Liver (tissue), 9 donors: ENCODE measurements around the gene SUPT16H. TPM values are rescaled to one million over a fixed set of nuclear protein-coding genes. Genes with fewer than 3 reads are reported as not detected.
A peak's percentile ranks its signal among the peaks of the same experiment; 100 is the strongest.
"Not testable (repeated sequence)": the region's sequence is repeated elsewhere in the genome, so short reads cannot be mapped to it uniquely, and the experiment has no call there.

Source experiments
- DNase-seq: peaks from one replicate; pipeline ENCODE4 v3.0.0-alpha.2; 2017; ENCODE audit warnings: low spot score
- H3K27ac ChIP-seq, 2 donors: one replicate each; pipeline ENCODE4 v1.7.0; 2013; ENCODE audit warnings: inconsistent platforms in 2 of 2, low read length in 2 of 2, control low read depth in 1 of 2, low read depth in 1 of 2, mild to moderate bottlenecking in 1 of 2
- H3K27me3 ChIP-seq, 4 donors: one replicate each; pipeline versions ENCODE4 v1.6.1 to v1.7.0; 2013; ENCODE audit warnings: low read length in 3 of 4, inconsistent platforms in 1 of 4, mild to moderate bottlenecking in 1 of 4, moderate library complexity in 1 of 4; ENCODE audit not compliant: control insufficient read depth in 4 of 4, insufficient read depth in 4 of 4
- H3K36me3 ChIP-seq, 4 donors: one replicate each; pipeline versions ENCODE4 v1.6.1 to v1.7.0; 2013; ENCODE audit warnings: low read length in 3 of 4, mild to moderate bottlenecking in 3 of 4, low read depth in 1 of 4, moderate library complexity in 1 of 4; ENCODE audit not compliant: control insufficient read depth in 4 of 4, insufficient read depth in 3 of 4
- H3K4me1 ChIP-seq, 4 donors: one replicate each; pipeline versions ENCODE4 v1.6.1 to v1.7.0; 2013; ENCODE audit warnings: low read length in 3 of 4, mild to moderate bottlenecking in 3 of 4, moderate library complexity in 1 of 4; ENCODE audit not compliant: control insufficient read depth in 4 of 4, insufficient read depth in 4 of 4
- H3K4me3 ChIP-seq, 3 donors: one replicate each; pipeline versions ENCODE4 v1.6.1 to v1.7.0; 2013; ENCODE audit warnings: low read length in 3 of 3, control low read depth in 1 of 3, low read depth in 1 of 3, mild to moderate bottlenecking in 1 of 3
- H3K9ac ChIP-seq, 2 donors: one replicate each; pipeline ENCODE4 v1.7.0; 2013; ENCODE audit warnings: low read length in 2 of 2, mild to moderate bottlenecking in 2 of 2, moderate library complexity in 2 of 2, control low read depth in 1 of 2, low read depth in 1 of 2
- H3K9me3 ChIP-seq, 4 donors: one replicate each; pipeline versions ENCODE4 v1.6.1 to v1.7.0; 2013; ENCODE audit warnings: low read length in 3 of 4; ENCODE audit not compliant: control insufficient read depth in 4 of 4
- ATF3 ChIP-seq: IDR thresholded peaks from 2 replicates; pipeline ENCODE4 v1.6.1; 2016; ENCODE audit warnings: antibody characterized with exemption
- CTCF ChIP-seq: fragments of 150-350 bp; IDR thresholded peaks from 2 replicates; pipeline ENCODE4 v1.5.1; 2017; ENCODE audit warnings: improper control_type of control experiment, low read depth, low read length; ENCODE audit not compliant: missing input control
- EGR1 ChIP-seq, 2 donors: IDR thresholded peaks; 2 replicates each; pipeline ENCODE4 v1.6.1; 2016 to 2018; ENCODE audit warnings: antibody characterized with exemption in 2 of 2, low read depth in 2 of 2
- FOXA1 ChIP-seq: IDR thresholded peaks from 2 replicates; pipeline ENCODE4 v1.6.1; 2016; ENCODE audit warnings: antibody characterized with exemption
- FOXA2 ChIP-seq: IDR thresholded peaks from 2 replicates; pipeline ENCODE4 v1.6.1; 2016; ENCODE audit warnings: antibody characterized with exemption
- GABPA ChIP-seq, 2 donors: IDR thresholded peaks in 1 of 2; conservative IDR thresholded peaks in 1 of 2; 2 replicates each; pipeline ENCODE4 v1.6.1; 2016; ENCODE audit warnings: antibody characterized with exemption in 2 of 2, mild to moderate bottlenecking in 1 of 2, moderate library complexity in 1 of 2
- HNF4A ChIP-seq, 2 donors: conservative IDR thresholded peaks; 2 replicates each; pipeline ENCODE4 v1.6.1; 2016; ENCODE audit warnings: antibody characterized with exemption in 2 of 2, mild to moderate bottlenecking in 2 of 2
- HNF4G ChIP-seq: IDR thresholded peaks from 2 replicates; pipeline ENCODE4 v1.6.1; 2016; ENCODE audit warnings: antibody characterized with exemption
- JUND ChIP-seq, 2 donors: IDR thresholded peaks; 2 replicates each; pipeline ENCODE4 v1.6.1; 2016; ENCODE audit warnings: antibody characterized with exemption in 2 of 2
- MAX ChIP-seq: IDR thresholded peaks from 2 replicates; pipeline ENCODE4 v1.6.1; 2016; ENCODE audit warnings: antibody characterized with exemption
- NR2F2 ChIP-seq: IDR thresholded peaks from 2 replicates; pipeline ENCODE4 v1.6.1; 2016; ENCODE audit warnings: antibody characterized with exemption
- RAD21 ChIP-seq, 2 donors: IDR thresholded peaks; 2 replicates each; pipeline ENCODE4 v1.6.1; 2016; ENCODE audit warnings: antibody characterized with exemption in 2 of 2, mild to moderate bottlenecking in 2 of 2
- REST ChIP-seq: IDR thresholded peaks from 2 replicates; pipeline ENCODE4 v1.6.1; 2016; ENCODE audit warnings: antibody characterized with exemption, mild to moderate bottlenecking
- RXRA ChIP-seq, 2 donors: IDR thresholded peaks; 2 replicates each; pipeline ENCODE4 v1.6.1; 2017 to 2018; ENCODE audit warnings: antibody characterized with exemption in 2 of 2, mild to moderate bottlenecking in 1 of 2
- SP1 ChIP-seq: IDR thresholded peaks from 2 replicates; pipeline ENCODE4 v1.6.1; 2018; ENCODE audit warnings: antibody characterized with exemption, mild to moderate bottlenecking
- TAF1 ChIP-seq: conservative IDR thresholded peaks from 2 replicates; pipeline ENCODE4 v1.6.1; 2016; ENCODE audit warnings: antibody characterized with exemption, mild to moderate bottlenecking
- YY1 ChIP-seq: IDR thresholded peaks from 2 replicates; pipeline ENCODE4 v1.6.1; 2016; ENCODE audit warnings: antibody characterized with exemption, mild to moderate bottlenecking
- ZBTB33 ChIP-seq: IDR thresholded peaks from 2 replicates; pipeline ENCODE4 v1.6.1; 2016; ENCODE audit warnings: antibody characterized with exemption
- WGBS: extraction: QIAGEN DNeasy Blood & Tissue Kit; methylation state at CpG from one replicate; pipeline ENCODE4 v1.1.7; 2013; 5-methylcytosine and 5-hydroxymethylcytosine counted together
- polyA plus RNA-seq, 2 donors: library from polyadenylated mRNA; stranded (reverse) in 1 of 2; unstranded in 1 of 2; fragments of 200-250 nt in 1 of 2; fragments of >200 nt in 1 of 2; fragmentation: Nextera tagmentation in 1 of 2; extraction: Ambion mirVana in 1 of 2; gene quantifications; one replicate each; pipeline versions ENCODE4 v1.2.1 to v1.2.3, GENCODE V29; 2013 to 2015
- total RNA-seq, 2 donors: library from RNA; depleted of rRNA; stranded (reverse); fragments of >200 nt; gene quantifications; one replicate each; pipeline ENCODE4 v1.2.3, GENCODE V29; 2014
- donor health status: healthy.
- donor health status: healthy.
- donor health status: healthy.
- donor health status: healthy.
- donor health status: healthy.

SUPT16H gene
- total and polyA plus RNA-seq, 4 donors = 18.6 to 51.6 (median 23.9) TPM

- Histone ChIP-seq H3K4me1 (peaks cover 0 to 11% (median 7%) of the 10 kb centered on the region in 4 donors), H3K27ac (peak overlapping the region; percentile 87 to 99), H3K27me3 (no peaks in the 10 kb centered on the region), H3K9me3 (no peaks in the 10 kb centered on the region), H3K4me3 (peak overlapping the region; percentile 46 to 75 (median 71)), H3K9ac (peak overlapping the region in 1 of 2 donors; percentile 97), H3K36me3 (no peaks in the 10 kb centered on the region)
- no peak for DNase-seq
- TF ChIP-seq MAX = no peak
- TF ChIP-seq GABPA (IDR thresholded peaks at IDR 0.05 in 1 of 2, conservative IDR thresholded peaks at IDR 0.05 in 1 of 2) = no peak
- no peak for TF ChIP-seq RAD21 (IDR thresholded peaks at IDR 0.05)
- TF ChIP-seq SP1 = peak; percentile 80
- no peak for TF ChIP-seq ZBTB33
- TF ChIP-seq REST = peak; percentile 44
- TF ChIP-seq EGR1 (IDR thresholded peaks at IDR 0.05; ENCODE audit: low read depth in 2 of 2) = no peak
- TF ChIP-seq HNF4A (conservative IDR thresholded peaks at IDR 0.05) = peak; percentile 44
- peak; percentile 86 to 88 for TF ChIP-seq RXRA (IDR thresholded peaks at IDR 0.05)
- TF ChIP-seq FOXA2 = peak; percentile 52
- no peak for TF ChIP-seq JUND (IDR thresholded peaks at IDR 0.05)
- TF ChIP-seq CTCF = no peak
- no peak for TF ChIP-seq HNF4G
- TF ChIP-seq FOXA1 = no peak
Measured at GRCh38 chr14:21308132-21308478, 75.7 kb downstream of the SUPT16H start.

DNA sequence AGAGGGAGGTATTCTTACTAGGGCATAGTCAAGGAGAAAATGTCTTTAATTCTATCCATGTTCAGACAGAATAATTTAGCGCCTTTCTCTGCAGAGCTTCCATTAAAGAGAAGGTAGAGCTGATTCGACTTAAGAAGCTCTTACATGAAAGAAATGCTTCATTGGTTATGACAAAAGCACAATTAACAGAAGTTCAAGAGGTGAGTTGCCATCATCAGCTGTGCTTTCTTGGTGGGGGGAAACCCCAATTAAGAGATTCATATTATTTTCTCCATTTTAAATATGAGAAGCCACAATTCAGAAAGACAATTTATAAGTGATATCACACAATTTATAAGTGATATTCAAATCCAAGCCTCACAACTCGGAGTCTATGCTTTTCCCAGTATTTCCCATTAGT lies 76.2 kb downstream of the SUPT16H start:
- H3K27me3 ChIP-seq = no peaks in the 10 kb centered on the region
- TF ChIP-seq SP1 (no peak), FOXA1 (no peak), HNF4G (no peak), ATF3 (no peak), MAX (no peak), EGR1 (IDR thresholded peaks at IDR 0.05; ENCODE audit: low read depth in 2 of 2) (no peak), TAF1 (no peak), GABPA (IDR thresholded peaks at IDR 0.05 in 1 of 2, conservative IDR thresholded peaks at IDR 0.05 in 1 of 2) (no peak), YY1 (no peak), NR2F2 (no peak), ZBTB33 (no peak), FOXA2 (no peak)
- H3K27ac ChIP-seq = peak overlapping the region; percentile 87 to 99
- no peaks in the 10 kb centered on the region for H3K36me3 ChIP-seq
- no peak overlapping the region for H3K4me3 ChIP-seq
- peaks cover 0 to 11% (median 7%) of the 10 kb centered on the region in 4 donors for H3K4me1 ChIP-seq
- 81% methylated on average over 3 of the region's 3 CpGs for WGBS
- peak overlapping the region in 1 of 2 donors; percentile 58 for H3K9ac ChIP-seq
- H3K9me3 ChIP-seq = no peaks in the 10 kb centered on the region
- no peak for DNase-seq

- not testable (repeated sequence) for H3K9me3 ChIP-seq
- 91% methylated on average over 2 of the region's 2 CpGs for WGBS
- H3K4me1 ChIP-seq = peaks cover 0 to 10% (median 7%) of the 10 kb centered on the region in 4 donors
Measured at GRCh38 chr14:21302836-21303140, 81.0 kb downstream of the SUPT16H start.

More at GRCh38 chr14:21302836-21303140, 81.0 kb downstream of the SUPT16H start:
- H3K27me3 ChIP-seq, DNase-seq, H3K36me3 ChIP-seq, H3K4me3 ChIP-seq, H3K27ac ChIP-seq, H3K9ac ChIP-seq: not testable (repeated sequence)
